A673 (cell line): ENCODE measurements around the gene TOP2B. TPM values are rescaled to one million over a fixed set of nuclear protein-coding genes. Genes with fewer than 3 reads are reported as not detected.

Experiments used
- BruUV-seq: library from RNA; stranded (reverse); fragments of 400-500 nt; replicated peaks from 2 replicates; lab custom pipeline; 2021; lab: Mats Ljungman, UMichigan
- CTCF ChIA-PET: fragments of 300-600 bp; sonication (Branson Sonifier 250); formaldehyde crosslinking; loops from one replicate; lab custom pipeline; 2022; ENCODE audit warnings: antibody characterized with exemption; lab: Charles Lee
- POLR2A ChIA-PET: fragments of 300-600 bp; sonication (Branson Sonifier 250); formaldehyde crosslinking; loops from one replicate; lab custom pipeline; 2022; ENCODE audit warnings: antibody characterized with exemption; ENCODE audit not compliant: low non-redundant PET; lab: Charles Lee
- DNase-seq: peaks from one replicate; pipeline ENCODE4 v3.0.0-alpha.2; 2015; ENCODE audit warnings: low spot score
- H3K27ac ChIP-seq: fragments of 200-600 bp; sonication (generic); 2 replicates; pipeline ENCODE4 v1.5.1; 2016; ENCODE audit warnings: mixed run types, low read depth, mild to moderate bottlenecking, mixed read lengths, antibody characterized with exemption, low read length; ENCODE audit not compliant: poor library complexity, severe bottlenecking
- H3K27me3 ChIP-seq: fragments of 200-600 bp; sonication (generic); replicated peaks from 2 replicates; pipeline ENCODE4 v1.6.1; 2017; ENCODE audit warnings: mixed run types, low read depth, mild to moderate bottlenecking, mixed read lengths, antibody characterized with exemption, low read length; ENCODE audit not compliant: insufficient read depth, poor library complexity
- H3K36me3 ChIP-seq: fragments of 200-600 bp; sonication (generic); 2 replicates; pipeline ENCODE4 v1.6.1; 2016; ENCODE audit warnings: mixed run types, mild to moderate bottlenecking, mixed read lengths, antibody characterized with exemption, low read length; ENCODE audit not compliant: insufficient read depth, poor library complexity, severe bottlenecking
- H3K4me1 ChIP-seq: fragments of 200-600 bp; sonication (generic); 2 replicates; pipeline ENCODE4 v1.6.1; 2017; ENCODE audit warnings: mixed run types, mild to moderate bottlenecking, mixed read lengths, antibody characterized with exemption, low read length; ENCODE audit not compliant: insufficient read depth, poor library complexity, severe bottlenecking
- H3K4me3 ChIP-seq: fragments of 200-600 bp; sonication (generic); 2 replicates; pipeline ENCODE4 v1.5.1; 2016; ENCODE audit warnings: low read depth, mixed run types, mild to moderate bottlenecking, mixed read lengths, low read length; ENCODE audit not compliant: poor library complexity, severe bottlenecking
- H3K9me3 ChIP-seq: fragments of 200-600 bp; sonication (generic); 2 replicates; pipeline ENCODE4 v1.6.1; 2016; ENCODE audit warnings: mixed run types, low read depth, mild to moderate bottlenecking, mixed read lengths, antibody characterized with exemption, low read length; ENCODE audit not compliant: poor library complexity, severe bottlenecking
- CTCF ChIP-seq: fragments of 300-800, 200-600 bp; sonication (generic); conservative IDR thresholded peaks from 2 replicates; pipeline ENCODE4 v1.5.1; 2017; ENCODE audit warnings: low read depth, mild to moderate bottlenecking, antibody characterized with exemption, low read length, moderate library complexity, mixed read lengths
- EZH2 ChIP-seq: fragments of 200-600 bp; sonication (generic); IDR thresholded peaks from 2 replicates; pipeline ENCODE4 v1.6.1; 2017; ENCODE audit warnings: borderline replicate concordance, low read depth, mild to moderate bottlenecking, mixed read lengths, antibody characterized with exemption, low read length; ENCODE audit not compliant: poor library complexity, severe bottlenecking
- intact Hi-C: fragments of 100-400 bp; cut with micrococcal nuclease; formaldehyde crosslinking; loops from one replicate; pipeline ENCODE4 v1.10.0; 2022; ENCODE audit not compliant: unreplicated experiment
- total RNA-seq: library from RNA; stranded (reverse); gene quantifications from 2 replicates; pipeline ENCODE4 v1.2.3, GENCODE V29; 2021

The TOP2B gene
- total RNA-seq, 1 experiment from 2014 or later = 154 TPM

GRCh38 chr3:25565807-25566206, 98.9 kb downstream of the TOP2B start:
- H3K27ac ChIP-seq = no peak overlapping the region
- H3K4me3 ChIP-seq = no peak overlapping the region
- POLR2A ChIA-PET = no interaction called here
- H3K27me3 ChIP-seq = no peaks in the 10 kb centered on the region
- H3K36me3 ChIP-seq = no peaks in the 10 kb centered on the region
- no peak for DNase-seq
- H3K4me1 ChIP-seq = no peaks in the 10 kb centered on the region
- H3K9me3 ChIP-seq = no peaks in the 10 kb centered on the region
- intact Hi-C loops = no loop called here
- CTCF ChIA-PET = no interaction called here
- no TSS peak for BruUV-seq
- no peak for TF ChIP-seq EZH2
- TF ChIP-seq CTCF = no peak

- H3K36me3 ChIP-seq = no peaks in the 10 kb centered on the region
- TF ChIP-seq EZH2 (no peak), CTCF (no peak)
- no TSS peak for BruUV-seq
- CTCF ChIA-PET = no interaction called here
- intact Hi-C loops = no loop called here
- H3K4me1 ChIP-seq = no peaks in the 10 kb centered on the region
- no peak for DNase-seq
- H3K9me3 ChIP-seq = no peaks in the 10 kb centered on the region
- no peak overlapping the region for H3K27ac ChIP-seq
- POLR2A ChIA-PET = no interaction called here
- H3K4me3 ChIP-seq = no peak overlapping the region
- no peaks in the 10 kb centered on the region for H3K27me3 ChIP-seq
Observed at GRCh38 chr3:25564075-25564474, 100.6 kb downstream of the TOP2B start.

GRCh38 chr3:25563601-25564000, 101.1 kb downstream of the TOP2B start:
- BruUV-seq = no TSS peak
- TF ChIP-seq CTCF (no peak), EZH2 (no peak)
- Histone ChIP-seq H3K27me3 (no peaks in the 10 kb centered on the region), H3K9me3 (no peaks in the 10 kb centered on the region), H3K27ac (no peak overlapping the region), H3K36me3 (no peaks in the 10 kb centered on the region), H3K4me1 (no peaks in the 10 kb centered on the region), H3K4me3 (no peak overlapping the region)
- DNase-seq = no peak
- CTCF ChIA-PET = no interaction called here
- intact Hi-C loops = no loop called here
- POLR2A ChIA-PET = no interaction called here
